NCI-H460 (cell line): Measurements from ENCODE around the gene EDN2. TPM values are rescaled to one million over a fixed set of nuclear protein-coding genes. Genes with fewer than 3 reads are reported as not detected.
A peak's percentile ranks its signal among the peaks of the same experiment; 100 is the strongest.

Experiments
- DNase-seq: peaks from one replicate; pipeline ENCODE4 v3.0.0-alpha.2; 2016; ENCODE audit warnings: low read depth; ENCODE audit errors: extremely low read depth
- total RNA-seq: library from RNA; depleted of rRNA; stranded (reverse); fragments of >200 nt; shearing (Covaris generic); gene quantifications from 2 replicates; pipeline ENCODE4 v1.2.3, GENCODE V29; 2014

The EDN2 gene
- total RNA-seq, 1 experiment from 2014 or later = not detected

- no peak for DNase-seq
Observed at GRCh38 chr1:41518471-41518870, 34.0 kb upstream of the EDN2 start.

GRCh38 chr1:41517062-41517438 is 32.6 kb upstream of the EDN2 start:
- no peak for DNase-seq

DNA sequence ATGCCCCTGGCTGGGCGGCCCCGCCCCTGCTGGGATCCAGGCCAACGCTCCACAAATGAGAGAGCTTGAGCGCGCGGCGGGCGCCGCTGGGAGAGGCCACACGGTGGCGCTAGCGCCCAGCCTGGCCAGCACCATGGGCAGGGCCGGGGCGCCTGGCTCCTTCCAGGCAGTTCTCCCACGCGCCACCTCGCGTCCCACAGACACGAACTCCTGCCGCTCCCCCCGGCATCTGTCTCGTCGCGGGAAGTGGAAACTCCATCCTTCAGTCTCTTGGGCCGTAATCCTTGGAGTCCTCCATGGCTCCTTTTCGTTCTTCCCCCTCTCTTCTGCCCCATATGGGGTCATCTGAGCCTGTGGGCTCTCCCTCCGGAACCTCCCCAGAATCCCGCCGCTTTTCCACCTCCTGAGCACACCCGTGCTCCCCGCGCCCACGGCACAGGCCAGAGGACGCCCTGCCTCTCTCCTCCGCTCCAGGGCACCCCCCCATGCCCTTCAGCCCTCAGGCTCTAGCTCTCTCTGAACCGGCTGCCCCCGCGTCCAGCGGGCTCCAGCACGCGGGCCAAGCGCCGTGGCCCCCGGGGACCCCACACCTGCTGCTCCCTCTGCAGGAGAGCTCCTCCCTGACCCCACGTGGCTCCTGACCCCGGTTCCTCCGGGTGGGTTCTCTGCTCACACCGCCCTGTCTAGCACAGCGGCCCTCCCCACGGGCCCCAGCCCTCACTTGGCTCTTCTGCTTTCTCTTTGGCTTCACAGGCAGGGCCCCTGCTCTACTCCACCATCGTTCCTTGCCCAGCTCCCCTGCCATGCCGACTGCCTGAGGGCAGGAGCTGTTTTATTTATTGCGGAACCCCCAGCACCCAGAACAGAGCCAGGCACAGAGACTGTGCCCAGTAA is 31.9 kb upstream of the EDN2 start:
- peak; percentile 71 for DNase-seq

DNA sequence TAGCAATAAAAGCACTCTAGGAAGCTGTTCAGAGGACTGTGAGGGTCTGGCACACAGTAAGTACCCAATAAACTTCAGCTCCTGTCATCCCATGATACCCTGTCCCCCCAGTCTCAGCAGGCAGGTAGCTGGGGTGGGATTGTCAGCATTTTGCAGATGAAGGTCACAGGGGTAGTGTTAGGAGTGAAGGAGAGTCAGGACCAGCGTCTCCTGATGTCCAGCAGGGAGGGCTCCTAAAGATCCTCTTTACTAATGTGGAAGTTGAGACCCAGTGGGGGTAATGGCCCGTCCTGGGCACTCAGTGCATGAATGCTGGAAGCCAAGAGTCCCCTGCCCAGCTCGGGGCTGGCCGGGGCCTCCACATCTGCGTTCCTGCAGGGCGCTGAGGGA is 31.3 kb upstream of the EDN2 start:
- no peak for DNase-seq

DNA sequence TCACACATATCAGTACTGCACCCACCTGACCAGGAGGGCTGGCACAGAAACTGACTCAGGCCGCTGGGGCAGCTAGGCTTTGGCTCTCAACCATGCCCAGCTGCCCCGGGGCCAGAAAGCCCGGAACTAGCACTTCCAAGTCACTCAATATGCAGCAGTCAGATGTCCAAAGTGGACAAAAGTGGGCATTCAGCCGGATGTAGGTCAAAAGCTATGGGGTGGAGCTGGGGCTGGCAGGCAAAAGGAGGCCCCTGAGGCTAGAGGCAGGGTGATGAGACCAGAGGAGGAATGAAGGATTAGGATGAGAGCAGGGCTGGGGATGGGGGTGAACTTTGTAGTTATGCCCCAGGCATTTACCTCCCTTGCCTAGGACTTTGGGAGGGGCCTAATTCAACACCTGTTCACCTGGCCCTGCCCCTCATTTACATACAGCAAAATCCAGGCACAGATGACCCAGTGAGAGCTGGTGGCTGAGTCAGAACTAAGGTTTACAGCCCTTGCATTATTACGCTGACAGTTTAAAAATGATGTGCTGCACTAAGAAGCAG is 30.7 kb upstream of the EDN2 start:
- peak; percentile 8 for DNase-seq

DNA sequence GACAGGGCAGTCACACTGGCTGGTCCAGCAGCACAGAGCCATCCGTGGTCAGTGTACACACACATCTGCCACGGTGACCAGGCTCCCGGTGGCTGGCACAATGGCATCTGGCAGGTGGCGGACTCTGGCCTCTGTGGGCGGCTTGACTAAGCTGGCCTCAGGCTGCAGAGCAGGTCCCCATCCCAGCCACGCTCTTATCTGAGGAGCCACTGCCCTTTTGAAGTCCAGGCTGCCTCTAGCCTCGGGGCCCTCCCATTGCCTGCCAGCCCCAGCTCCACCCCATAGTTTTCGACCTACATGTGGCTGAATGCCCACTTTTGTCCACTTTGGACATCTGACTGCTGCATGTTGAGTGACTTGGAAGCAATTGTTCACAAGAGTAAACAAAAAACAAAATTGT is 29.9 kb upstream of the EDN2 start:
- DNase-seq = no peak

GRCh38 chr1:41513383-41513735 is 28.9 kb upstream of the EDN2 start:
- no peak for DNase-seq

GRCh38 chr1:41512701-41513382 is 28.4 kb upstream of the EDN2 start:
- DNase-seq = no peak

GRCh38 chr1:41511239-41511540 is 26.7 kb upstream of the EDN2 start:
- no peak for DNase-seq

DNA sequence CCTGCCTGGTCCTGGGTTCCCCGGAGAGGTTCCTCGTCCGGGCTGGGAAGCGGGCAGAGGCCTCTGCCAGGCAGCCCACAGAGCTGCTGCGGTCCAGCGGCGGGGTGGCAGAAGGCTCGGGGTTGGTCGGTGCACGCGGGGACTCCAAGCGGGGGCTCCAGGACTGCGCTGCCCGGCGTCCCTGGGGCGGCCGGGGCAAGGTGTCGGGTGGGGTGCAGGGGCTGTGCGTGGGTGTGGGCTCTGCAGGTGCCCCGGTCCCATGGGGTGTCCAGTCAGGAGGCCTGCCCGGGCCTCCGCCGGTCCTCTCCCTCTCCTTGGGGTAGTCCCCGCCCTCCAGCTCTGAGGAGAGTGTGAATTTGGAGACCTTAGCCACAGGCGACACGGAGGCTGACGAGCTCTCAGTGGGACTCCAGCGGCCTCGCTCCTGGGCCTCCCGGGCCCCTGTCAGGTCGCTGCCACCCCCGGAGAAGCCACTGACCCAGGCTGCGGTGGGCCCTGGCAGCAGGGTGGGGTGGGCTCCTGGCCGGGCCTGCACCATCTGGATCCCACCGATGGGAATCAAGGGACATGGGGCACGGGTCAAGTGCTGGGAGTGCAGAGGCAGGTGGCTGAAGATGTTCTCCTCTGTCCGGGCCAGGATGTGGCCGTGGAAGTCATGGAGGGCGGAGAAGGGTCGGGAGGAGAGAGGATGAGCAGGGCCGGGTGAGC is 26.2 kb upstream of the EDN2 start:
- no peak for DNase-seq

- DNase-seq = no peak
Observed at GRCh38 chr1:41509270-41509671, 24.8 kb upstream of the EDN2 start.

DNA sequence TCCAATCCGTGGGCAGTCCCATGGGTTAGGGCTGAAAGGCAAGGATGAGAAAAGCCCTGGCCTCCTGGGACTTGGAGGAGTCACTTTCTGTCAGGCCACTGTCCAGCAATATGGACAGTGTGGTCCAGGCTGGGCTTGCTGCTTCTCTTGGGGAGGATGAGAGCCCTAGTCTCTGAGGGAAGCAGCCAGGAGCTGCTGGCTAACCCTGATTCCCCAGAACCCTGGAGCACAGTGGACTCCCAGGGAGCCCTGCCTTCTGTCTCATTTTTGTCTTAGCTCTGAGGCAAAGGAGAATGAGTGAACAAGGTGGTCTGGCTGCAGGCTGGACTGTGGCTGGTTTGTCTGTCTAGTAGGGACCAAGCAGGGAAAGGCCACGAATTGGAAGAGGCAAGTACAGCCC is 23.8 kb upstream of the EDN2 start:
- DNase-seq = no peak

GRCh38 chr1:41507836-41508235 is 23.4 kb upstream of the EDN2 start:
- no peak for DNase-seq

DNA sequence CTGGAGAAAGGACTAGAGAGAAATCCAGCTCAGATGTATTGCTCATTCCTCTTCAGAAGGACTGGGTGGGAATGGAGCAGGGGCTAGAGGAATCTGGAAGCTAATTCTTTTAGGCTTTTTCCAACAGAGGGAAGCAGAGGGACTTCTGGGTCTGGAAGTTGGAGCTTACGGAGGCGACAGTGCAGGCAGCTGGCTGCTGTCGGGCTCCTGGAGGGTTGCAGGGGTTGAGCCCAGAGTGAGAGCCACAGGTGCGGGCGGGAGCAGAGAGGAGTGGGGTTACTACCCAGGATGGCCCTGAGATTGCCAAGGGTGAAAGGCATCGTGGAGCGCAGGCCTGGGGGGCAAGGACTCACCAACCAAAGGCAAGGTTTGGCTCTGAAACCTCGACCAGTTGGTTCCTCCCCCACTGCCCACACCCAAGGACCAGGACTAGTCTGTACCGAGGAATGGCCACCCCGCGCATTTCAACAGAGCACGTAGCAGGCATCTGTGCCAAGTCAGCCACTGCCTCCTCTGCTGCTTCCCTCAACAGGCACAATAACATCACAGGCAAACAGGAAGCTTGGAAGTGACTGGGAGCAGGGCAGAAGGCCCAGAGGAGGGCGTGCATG is 22.7 kb upstream of the EDN2 start:
- no peak for DNase-seq

DNA sequence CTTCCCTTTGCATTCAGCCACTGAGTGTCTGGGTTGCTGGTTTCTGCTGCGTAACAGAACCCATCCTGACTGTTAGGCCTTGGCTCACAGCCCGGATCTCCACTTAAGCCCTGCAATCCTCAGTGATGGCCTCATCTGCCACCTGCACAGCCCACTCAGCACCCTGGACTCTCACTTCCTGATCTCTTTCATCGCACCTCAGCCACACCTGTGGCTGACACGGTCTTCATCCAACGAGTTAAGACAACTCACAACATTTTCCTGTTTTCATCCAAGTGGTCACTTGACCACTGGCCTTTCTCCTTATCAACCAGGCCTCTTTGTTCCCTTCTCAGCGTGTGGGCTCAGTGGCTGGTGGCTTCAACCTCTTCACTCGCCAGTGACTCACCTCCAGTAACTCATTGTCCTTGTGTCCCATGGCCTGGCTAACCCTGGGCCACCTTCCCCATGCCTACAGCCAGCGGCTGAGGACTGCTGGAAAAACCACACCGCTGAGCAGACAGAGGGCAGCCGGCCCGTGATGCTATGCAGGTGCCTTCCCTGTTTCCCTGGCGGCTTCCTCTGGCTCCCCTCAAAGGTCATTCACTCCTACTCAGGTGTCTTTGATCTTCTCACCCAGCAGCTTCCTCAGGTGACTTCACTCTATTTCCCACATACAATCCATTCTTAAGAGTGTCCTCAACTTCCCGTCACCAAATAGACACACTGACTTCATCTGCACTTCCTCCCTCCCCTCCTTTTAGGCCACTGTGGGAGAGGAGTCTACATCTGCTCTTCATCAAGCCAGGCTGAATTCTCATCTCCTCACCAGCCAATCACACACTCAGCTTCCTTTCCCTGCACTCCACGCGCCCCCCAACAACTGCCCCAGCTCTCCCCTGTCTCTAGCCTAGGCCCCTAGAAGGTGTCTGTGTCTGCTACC is 19.9 kb upstream of the EDN2 start:
- no peak for DNase-seq

DNA sequence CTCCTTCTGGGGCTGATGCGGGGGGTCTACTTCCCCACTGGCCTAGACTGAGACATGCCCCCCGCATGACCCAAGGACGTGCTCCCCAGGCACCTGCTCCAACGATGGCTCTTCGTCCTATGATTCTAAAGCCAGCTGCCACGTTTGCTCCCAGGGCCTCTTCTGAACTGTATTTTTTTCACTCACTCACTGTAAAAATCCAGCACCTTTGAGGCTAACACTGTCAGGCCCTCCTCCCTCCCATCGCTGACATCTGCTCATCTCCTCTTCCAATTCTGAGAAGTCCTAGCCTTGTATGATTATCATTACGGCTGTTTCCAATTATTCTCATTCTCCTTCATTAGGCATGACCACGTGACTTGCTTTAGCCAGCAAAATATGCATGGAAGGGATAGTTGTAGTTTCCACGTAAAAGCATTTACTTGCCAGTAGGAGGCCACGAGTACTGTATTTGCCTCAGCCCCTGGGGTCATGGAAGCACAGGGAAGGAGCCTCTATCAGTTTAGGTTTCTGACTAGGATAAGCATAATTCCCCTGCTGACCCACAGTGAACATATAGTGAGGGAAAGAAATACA is 19.1 kb upstream of the EDN2 start:
- no peak for DNase-seq

GRCh38 chr1:41502912-41503311 is 18.4 kb upstream of the EDN2 start:
- DNase-seq = no peak

DNA sequence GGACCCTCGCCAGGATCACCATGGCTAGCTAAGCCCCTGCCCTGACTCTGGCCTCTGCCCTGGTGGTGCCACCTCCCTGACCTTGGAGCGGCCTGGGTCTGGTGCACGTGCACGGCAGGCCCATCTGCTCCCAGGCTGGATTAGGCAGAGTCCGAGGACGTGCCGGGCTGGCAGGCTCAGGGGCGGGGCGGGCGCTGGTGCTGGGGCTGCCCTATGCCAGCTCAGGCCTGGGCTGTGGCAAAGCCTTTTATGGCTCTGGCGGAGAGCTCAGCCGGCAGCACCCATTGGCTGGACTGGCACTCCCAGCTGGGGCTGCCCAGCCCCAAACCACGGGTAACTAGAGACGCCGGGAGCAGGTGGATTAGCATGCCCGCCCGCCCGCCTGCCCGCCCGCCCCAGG is 17.1 kb upstream of the EDN2 start:
- DNase-seq = no peak

DNA sequence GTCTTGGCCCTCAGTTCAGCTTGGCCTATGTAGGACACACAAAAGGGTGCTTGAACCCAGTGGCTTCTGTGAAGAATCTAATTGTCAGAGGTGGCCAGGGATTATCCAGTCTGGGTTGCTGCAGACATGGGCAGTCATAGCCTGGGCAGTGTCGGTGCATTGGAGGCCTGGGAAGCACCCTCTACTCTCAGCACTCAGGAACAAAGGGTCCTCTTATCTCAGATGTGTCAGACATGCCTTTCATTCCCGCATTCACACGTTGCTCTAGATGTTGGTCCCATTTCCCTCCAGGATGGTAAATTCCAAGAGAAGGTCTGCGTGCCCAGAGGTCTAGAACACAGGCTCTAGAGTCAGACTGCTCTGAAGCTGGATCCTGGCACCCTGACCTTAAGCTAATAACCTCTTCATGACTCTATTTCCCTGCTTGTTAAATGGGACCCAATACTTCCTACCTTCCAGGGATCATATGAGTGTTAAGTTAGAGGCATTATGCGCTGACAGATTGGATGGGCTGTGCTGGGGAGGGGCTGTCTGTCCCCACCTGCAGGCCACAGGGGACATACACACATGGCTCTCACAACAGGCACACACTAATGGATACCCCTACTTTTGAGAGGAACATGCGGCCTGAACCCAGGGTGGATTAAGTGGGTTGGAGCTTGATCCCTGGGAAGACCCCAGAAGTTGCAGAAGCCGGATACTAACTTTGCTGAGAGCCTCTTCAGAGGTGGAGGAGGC is 16.5 kb upstream of the EDN2 start:
- no peak for DNase-seq
